Measurements from ENCODE around the gene MAPK8.

The MAPK8 gene

GRCh38 chr10:48400850-48401220 lies 94.4 kb downstream of the MAPK8 start:
- TF ChIP-seq TEAD4 (IDR thresholded peaks at IDR 0.05): no peak

- no peak for TF ChIP-seq TEAD4 (IDR thresholded peaks at IDR 0.05)
- TF ChIP-seq TAF1 (IDR thresholded peaks at IDR 0.05; ENCODE audit: low read depth): no peak
- no peak for TF ChIP-seq REST (IDR thresholded peaks at IDR 0.05; ENCODE audit: low read depth)
- TF ChIP-seq CEBPB (IDR thresholded peaks at IDR 0.05): no peak
- no peak for TF ChIP-seq EGR1 (IDR thresholded peaks at IDR 0.05)
- no peak for TF ChIP-seq NFIC (IDR thresholded peaks at IDR 0.05)
- TF ChIP-seq USF1 (IDR thresholded peaks at IDR 0.05): no peak
- TF ChIP-seq TCF12 (IDR thresholded peaks at IDR 0.05; ENCODE audit: low read depth): no peak
- TF ChIP-seq EP300 (IDR thresholded peaks at IDR 0.05; ENCODE audit: borderline replicate concordance): no peak
- TF ChIP-seq FOXM1 (IDR thresholded peaks at IDR 0.05; ENCODE audit: borderline replicate concordance, low read depth): no peak
- TF ChIP-seq YY1 (IDR thresholded peaks at IDR 0.05; ENCODE audit: low read depth): no peak
- no peak for TF ChIP-seq RAD21 (IDR thresholded peaks at IDR 0.05; ENCODE audit: low read depth)
- no peak for TF ChIP-seq MAX (IDR thresholded peaks at IDR 0.05)
- TF ChIP-seq CREB1 (IDR thresholded peaks at IDR 0.05; ENCODE audit: low read depth): no peak
- no peak for TF ChIP-seq ZBTB7A (IDR thresholded peaks at IDR 0.05; ENCODE audit: low read depth)
Measured at GRCh38 chr10:48404646-48405045, 98.2 kb downstream of the MAPK8 start.

- no peak for TF ChIP-seq USF1 (IDR thresholded peaks at IDR 0.05)
- TF ChIP-seq YY1 (IDR thresholded peaks at IDR 0.05; ENCODE audit: low read depth): no peak
- TF ChIP-seq TCF12 (IDR thresholded peaks at IDR 0.05; ENCODE audit: low read depth): no peak
- no peak for TF ChIP-seq REST (IDR thresholded peaks at IDR 0.05; ENCODE audit: low read depth)
- TF ChIP-seq RAD21 (IDR thresholded peaks at IDR 0.05; ENCODE audit: low read depth): no peak
- TF ChIP-seq TEAD4 (IDR thresholded peaks at IDR 0.05): no peak
- no peak for TF ChIP-seq CREB1 (IDR thresholded peaks at IDR 0.05; ENCODE audit: low read depth)
- TF ChIP-seq ZBTB7A (IDR thresholded peaks at IDR 0.05; ENCODE audit: low read depth): no peak
- no peak for TF ChIP-seq TAF1 (IDR thresholded peaks at IDR 0.05; ENCODE audit: low read depth)
- TF ChIP-seq FOXM1 (IDR thresholded peaks at IDR 0.05; ENCODE audit: borderline replicate concordance, low read depth): no peak
- no peak for TF ChIP-seq MAX (IDR thresholded peaks at IDR 0.05)
- no peak for TF ChIP-seq CEBPB (IDR thresholded peaks at IDR 0.05)
- no peak for TF ChIP-seq NFIC (IDR thresholded peaks at IDR 0.05)
- TF ChIP-seq EGR1 (IDR thresholded peaks at IDR 0.05): no peak
- no peak for TF ChIP-seq EP300 (IDR thresholded peaks at IDR 0.05; ENCODE audit: borderline replicate concordance)
Measured at GRCh38 chr10:48406204-48406603, 99.7 kb downstream of the MAPK8 start.

- TF ChIP-seq EP300 (IDR thresholded peaks at IDR 0.05; ENCODE audit: borderline replicate concordance): no peak
- TF ChIP-seq FOXM1 (IDR thresholded peaks at IDR 0.05; ENCODE audit: borderline replicate concordance, low read depth): no peak
- TF ChIP-seq TCF12 (IDR thresholded peaks at IDR 0.05; ENCODE audit: low read depth): no peak
- TF ChIP-seq EGR1 (IDR thresholded peaks at IDR 0.05): no peak
- TF ChIP-seq ZBTB7A (IDR thresholded peaks at IDR 0.05; ENCODE audit: low read depth): no peak
- TF ChIP-seq NFIC (IDR thresholded peaks at IDR 0.05): no peak
Measured at GRCh38 chr10:48406658-48407057, 100.2 kb downstream of the MAPK8 start.

GRCh38 chr10:48410503-48410902 lies 104.0 kb downstream of the MAPK8 start:
- no peak for TF ChIP-seq CREB1 (IDR thresholded peaks at IDR 0.05; ENCODE audit: low read depth)
- no peak for TF ChIP-seq ZBTB7A (IDR thresholded peaks at IDR 0.05; ENCODE audit: low read depth)
- TF ChIP-seq REST (IDR thresholded peaks at IDR 0.05; ENCODE audit: low read depth): no peak
- no peak for TF ChIP-seq EP300 (IDR thresholded peaks at IDR 0.05; ENCODE audit: borderline replicate concordance)
- TF ChIP-seq TCF12 (IDR thresholded peaks at IDR 0.05; ENCODE audit: low read depth): no peak
- TF ChIP-seq NFIC (IDR thresholded peaks at IDR 0.05): no peak
- TF ChIP-seq TEAD4 (IDR thresholded peaks at IDR 0.05): no peak
- no peak for TF ChIP-seq CEBPB (IDR thresholded peaks at IDR 0.05)
- TF ChIP-seq YY1 (IDR thresholded peaks at IDR 0.05; ENCODE audit: low read depth): no peak
- no peak for TF ChIP-seq RAD21 (IDR thresholded peaks at IDR 0.05; ENCODE audit: low read depth)
- no peak for TF ChIP-seq MAX (IDR thresholded peaks at IDR 0.05)
- no peak for TF ChIP-seq USF1 (IDR thresholded peaks at IDR 0.05)
- no peak for TF ChIP-seq TAF1 (IDR thresholded peaks at IDR 0.05; ENCODE audit: low read depth)

Data from Ishikawa (cell line).